WI38 (cell line): ENCODE results near the gene TMEM69.
"Not testable (repeated sequence)": the region's sequence is repeated elsewhere in the genome, so short reads cannot be mapped to it uniquely, and the experiment has no call there.

ENCODE experiments used
- H3K4me3 ChIP-seq: 2 replicates; pipeline ENCODE4 v1.5.1; 2011; ENCODE audit warnings: low read depth, mild to moderate bottlenecking, control low read depth, low read length
- TF ChIP-seq, protein P1 (sequence below): IDR thresholded peaks from 2 replicates; pipeline ENCODE4 v1.5.1; 2012; ENCODE audit warnings: low read depth, mild to moderate bottlenecking, control low read depth, low read length

The TMEM69 gene

DNA sequence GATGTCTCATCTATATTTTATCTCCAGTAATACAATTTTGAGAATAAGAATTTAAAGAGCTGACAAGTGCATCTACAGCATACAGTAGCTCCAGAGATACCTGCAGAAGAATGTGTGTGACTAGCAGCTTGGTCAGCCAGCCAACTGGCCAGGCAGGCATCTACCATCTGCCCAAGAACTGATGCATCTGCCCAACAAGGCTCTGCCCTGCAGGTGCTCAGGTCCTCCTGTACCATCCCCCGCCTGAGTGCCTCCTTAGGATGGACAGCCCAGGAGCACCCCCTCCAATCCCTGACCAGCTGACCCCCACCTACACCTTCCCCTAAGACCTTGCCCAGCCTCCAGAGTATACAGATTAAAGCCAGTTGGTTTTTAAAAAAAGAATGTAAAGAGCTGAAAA, 30.3 kb downstream of the TMEM69 start:
- no peak overlapping the region for H3K4me3 ChIP-seq
- TF ChIP-seq, protein P1, sequence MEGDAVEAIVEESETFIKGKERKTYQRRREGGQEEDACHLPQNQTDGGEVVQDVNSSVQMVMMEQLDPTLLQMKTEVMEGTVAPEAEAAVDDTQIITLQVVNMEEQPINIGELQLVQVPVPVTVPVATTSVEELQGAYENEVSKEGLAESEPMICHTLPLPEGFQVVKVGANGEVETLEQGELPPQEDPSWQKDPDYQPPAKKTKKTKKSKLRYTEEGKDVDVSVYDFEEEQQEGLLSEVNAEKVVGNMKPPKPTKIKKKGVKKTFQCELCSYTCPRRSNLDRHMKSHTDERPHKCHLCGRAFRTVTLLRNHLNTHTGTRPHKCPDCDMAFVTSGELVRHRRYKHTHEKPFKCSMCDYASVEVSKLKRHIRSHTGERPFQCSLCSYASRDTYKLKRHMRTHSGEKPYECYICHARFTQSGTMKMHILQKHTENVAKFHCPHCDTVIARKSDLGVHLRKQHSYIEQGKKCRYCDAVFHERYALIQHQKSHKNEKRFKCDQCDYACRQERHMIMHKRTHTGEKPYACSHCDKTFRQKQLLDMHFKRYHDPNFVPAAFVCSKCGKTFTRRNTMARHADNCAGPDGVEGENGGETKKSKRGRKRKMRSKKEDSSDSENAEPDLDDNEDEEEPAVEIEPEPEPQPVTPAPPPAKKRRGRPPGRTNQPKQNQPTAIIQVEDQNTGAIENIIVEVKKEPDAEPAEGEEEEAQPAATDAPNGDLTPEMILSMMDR: no peak

DNA sequence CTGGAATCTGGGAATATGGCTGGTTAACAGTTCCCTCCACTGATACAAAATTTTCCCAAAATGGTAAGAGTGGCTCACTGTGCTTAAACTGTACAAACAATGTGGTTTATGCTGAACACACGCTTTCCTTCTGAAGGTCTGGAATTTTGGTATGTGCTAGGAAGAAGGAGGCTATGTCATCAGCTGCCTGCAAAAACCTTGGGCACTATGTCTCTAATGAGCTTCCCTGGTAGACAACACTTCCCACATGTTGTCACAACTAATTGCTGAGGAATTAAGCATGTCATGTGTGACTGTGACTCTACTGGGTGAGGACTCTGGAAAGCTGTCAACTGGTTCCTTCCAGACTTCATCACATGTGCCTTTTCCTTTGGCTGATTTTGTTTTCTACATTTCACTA, 33.2 kb downstream of the TMEM69 start:
- TF ChIP-seq, protein P1: no peak
- H3K4me3 ChIP-seq: no peak overlapping the region

DNA sequence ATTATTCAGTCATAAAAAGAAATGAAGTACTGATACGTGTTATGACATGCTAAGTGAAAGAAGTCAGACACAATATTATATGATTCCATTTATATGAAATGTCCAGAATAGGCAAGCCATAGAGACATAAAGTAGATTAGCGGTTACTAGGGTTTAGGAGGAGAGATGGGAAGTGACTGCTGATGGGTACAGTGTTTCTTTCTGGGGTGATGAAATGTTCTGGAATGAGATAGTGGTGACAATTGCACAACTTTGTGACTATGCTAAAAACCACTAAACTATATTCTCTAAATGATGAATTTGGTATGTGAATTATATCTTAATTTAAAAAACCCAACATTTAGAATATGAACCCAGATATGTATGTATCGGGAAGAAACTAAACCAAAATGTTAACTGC, 34.8 kb downstream of the TMEM69 start:
- TF ChIP-seq, protein P1: no peak
- no peak overlapping the region for H3K4me3 ChIP-seq

DNA sequence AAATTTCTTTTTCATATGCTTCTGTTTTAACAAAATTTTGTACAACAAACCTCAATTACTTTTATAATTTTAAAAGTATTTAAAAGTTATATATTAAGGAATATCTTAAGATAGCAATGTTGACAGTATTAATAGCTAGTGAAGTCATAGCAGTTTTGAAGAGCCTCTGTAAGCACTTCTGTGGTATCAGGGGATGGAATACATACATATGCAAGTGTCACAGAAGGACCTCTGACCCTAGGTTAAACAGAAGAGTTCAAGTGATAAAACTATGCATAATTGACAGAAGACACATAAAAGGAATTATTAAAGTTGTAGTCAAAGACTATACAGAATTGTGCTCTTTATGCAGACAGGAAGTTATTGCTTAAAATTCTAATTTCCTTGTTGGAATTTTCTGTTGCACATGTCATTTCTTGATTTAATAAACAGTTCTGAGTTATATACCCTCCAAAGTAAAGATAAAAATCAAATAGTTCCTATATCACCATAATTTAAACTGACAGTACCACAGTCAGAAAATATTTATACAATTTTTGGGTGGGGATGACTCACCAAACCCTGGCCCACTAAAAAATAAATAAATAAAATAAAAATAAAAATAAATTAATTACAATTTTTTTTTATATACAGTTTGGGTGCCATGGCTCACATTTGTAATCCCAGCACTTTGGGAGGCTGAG, 35.4 kb downstream of the TMEM69 start:
- no peak overlapping the region for H3K4me3 ChIP-seq
- TF ChIP-seq, protein P1: no peak

DNA sequence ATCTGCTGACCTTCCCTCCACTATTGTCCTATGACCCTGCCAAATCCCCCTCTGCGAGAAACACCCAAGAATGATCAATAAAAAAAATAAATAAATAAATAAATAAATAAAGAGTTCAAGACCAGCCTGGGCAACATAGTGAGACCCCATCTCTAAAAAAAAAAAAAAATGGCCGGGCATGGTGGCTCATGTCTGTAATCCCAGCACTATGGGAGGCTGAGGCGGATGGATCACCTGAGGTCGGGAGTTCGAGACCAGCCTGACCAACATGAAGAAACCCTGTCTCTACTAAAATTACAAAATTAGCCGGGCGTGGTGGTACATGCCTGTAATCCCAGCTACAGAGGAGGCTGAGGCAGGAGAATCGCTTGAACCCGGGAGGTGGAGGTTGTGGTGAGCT, 38.0 kb downstream of the TMEM69 start:
- H3K4me3 ChIP-seq: not testable (repeated sequence)

DNA sequence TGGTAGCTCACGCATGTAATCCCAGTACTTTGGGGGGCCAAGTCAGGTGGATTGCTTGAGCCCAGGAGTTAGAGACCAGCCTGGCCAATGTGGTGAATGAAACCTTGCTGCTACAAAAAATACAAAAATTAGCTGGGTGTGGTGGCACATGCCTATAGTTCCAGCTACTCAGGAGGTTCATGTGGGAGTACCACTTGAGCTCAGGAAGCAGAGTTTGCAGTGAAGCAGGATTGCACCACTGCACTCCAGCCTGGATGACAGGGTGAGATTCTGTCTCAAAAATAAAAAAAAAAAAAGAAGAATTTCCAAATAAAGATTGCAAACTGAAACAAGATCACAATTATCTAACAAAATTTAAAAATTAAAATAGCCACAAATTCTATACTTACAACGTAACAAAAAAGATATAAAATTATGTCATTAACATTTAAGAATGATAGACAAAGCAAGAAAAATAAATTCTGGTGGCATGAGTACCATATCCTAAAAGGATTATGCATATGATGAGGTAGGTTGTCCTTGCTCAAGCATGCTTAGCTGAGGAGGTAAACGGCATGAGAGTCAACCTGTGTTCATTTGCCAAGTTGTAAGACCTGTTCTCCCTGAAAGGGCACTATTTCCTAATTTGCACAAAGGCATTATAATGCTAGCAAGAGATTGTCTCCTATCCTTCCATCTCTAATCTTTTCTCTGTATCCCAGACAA, 42.2 kb downstream of the TMEM69 start:
- TF ChIP-seq, protein P1: no peak
- no peak overlapping the region for H3K4me3 ChIP-seq

DNA sequence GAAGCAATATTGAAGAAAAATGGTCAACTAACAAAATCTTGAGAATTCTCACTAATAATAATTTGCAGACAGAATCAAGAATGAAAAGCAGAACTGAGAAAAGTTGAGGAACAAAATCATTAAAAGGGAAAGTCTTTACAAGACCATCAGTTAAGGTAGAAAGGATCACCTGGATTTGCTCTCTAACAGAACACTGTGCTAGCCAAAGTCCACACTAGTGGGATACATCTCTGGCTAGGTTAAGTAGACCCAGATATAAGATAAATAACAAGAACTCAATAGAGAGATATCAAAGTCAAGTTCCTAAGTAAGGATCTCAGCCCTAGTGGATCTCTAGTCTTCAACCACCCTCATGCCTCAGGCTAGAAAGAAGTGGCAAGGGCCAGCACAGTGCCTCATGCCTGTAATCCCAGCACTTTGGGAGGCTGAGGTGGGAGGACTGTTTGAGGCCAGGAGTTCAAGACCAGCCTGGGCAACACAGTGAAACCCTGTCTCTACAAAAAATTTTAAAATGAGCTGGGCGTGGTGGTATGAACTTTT, 42.9 kb downstream of the TMEM69 start:
- TF ChIP-seq, protein P1: no peak
- no peak overlapping the region for H3K4me3 ChIP-seq
